RKO (cell line): ENCODE results near the gene NAV1.
"Not testable (repeated sequence)": the region's sequence is repeated elsewhere in the genome, so short reads cannot be mapped to it uniquely, and the experiment has no call there.

Source experiments
- DNase-seq: peaks from one replicate; pipeline ENCODE4 v3.0.0-alpha.2; 2016; ENCODE audit warnings: low spot score

The NAV1 gene

GRCh38 chr1:201504799-201505502 is 34.0 kb upstream of the NAV1 start:
- no peak for DNase-seq

GRCh38 chr1:201505503-201505890 is 33.4 kb upstream of the NAV1 start:
- DNase-seq = peak; percentile 80

GRCh38 chr1:201506092-201506491 is 32.8 kb upstream of the NAV1 start:
- peak; percentile 33 for DNase-seq

GRCh38 chr1:201506557-201507359 is 32.2 kb upstream of the NAV1 start, which contains the start of gene CSRP1:
Gene CSRP1, minus strand, starts transcription at chr1:201507123. Its CDS starts 10,820 bp downstream, at chr1:201496303.
- DNase-seq = peak; percentile 84

- DNase-seq = no peak
Measured at GRCh38 chr1:201507360-201507675, 31.6 kb upstream of the NAV1 start.

- no peak for DNase-seq
Measured at GRCh38 chr1:201508809-201509208, 30.1 kb upstream of the NAV1 start.

- DNase-seq = no peak
Measured at GRCh38 chr1:201509601-201510374, 29.1 kb upstream of the NAV1 start.

- no peak for DNase-seq
Measured at GRCh38 chr1:201510734-201511133, 28.2 kb upstream of the NAV1 start.

- DNase-seq = no peak
Measured at GRCh38 chr1:201511396-201511940, 27.5 kb upstream of the NAV1 start.

- DNase-seq = no peak
Measured at GRCh38 chr1:201511941-201512539, 26.9 kb upstream of the NAV1 start.

- DNase-seq = no peak
Measured at GRCh38 chr1:201513498-201514243, 25.3 kb upstream of the NAV1 start.

- DNase-seq = no peak
Measured at GRCh38 chr1:201514466-201514865, 24.5 kb upstream of the NAV1 start.

GRCh38 chr1:201515062-201515750 is 23.7 kb upstream of the NAV1 start:
- DNase-seq = no peak

- no peak for DNase-seq
Measured at GRCh38 chr1:201515895-201516294, 23.0 kb upstream of the NAV1 start.

GRCh38 chr1:201516511-201517127 is 22.3 kb upstream of the NAV1 start:
- DNase-seq = no peak

- no peak for DNase-seq
Measured at GRCh38 chr1:201517631-201518030, 21.3 kb upstream of the NAV1 start.

GRCh38 chr1:201518071-201518470 is 20.9 kb upstream of the NAV1 start:
- DNase-seq = no peak

- not testable (repeated sequence) for DNase-seq
Measured at GRCh38 chr1:201520046-201520575, 18.8 kb upstream of the NAV1 start.

GRCh38 chr1:201525193-201525778 is 13.6 kb upstream of the NAV1 start:
- no peak for DNase-seq

GRCh38 chr1:201527879-201528278 is 11.0 kb upstream of the NAV1 start:
- DNase-seq = no peak
